Esophagus muscularis mucosa (tissue), 4 donors: Measurements from ENCODE around the gene TBATA.

ENCODE experiments used
- EP300 ChIP-seq: sonication (generic); formaldehyde crosslinking; IDR thresholded peaks from one replicate; pipeline ENCODE4 v1.6.1; 2017; ENCODE audit warnings: antibody characterized with exemption
- POLR2A ChIP-seq: fragments of 450-650 bp; IDR thresholded peaks from one replicate; pipeline ENCODE4 v1.6.1; 2017; ENCODE audit warnings: antibody characterized with exemption, moderate library complexity, mild to moderate bottlenecking, low read depth
- POLR2AphosphoS5 ChIP-seq, 2 donors: sonication (generic); formaldehyde crosslinking; IDR thresholded peaks; one replicate each; pipeline ENCODE4 v1.6.1; 2017; ENCODE audit warnings: antibody characterized with exemption in 2 of 2
- TF ChIP-seq, protein P1 (sequence below), 3 experiments: fragments of 200-600 bp in 2 of 3; fragments of 450-650 bp in 1 of 3; sonication (generic) in 2 of 3; IDR thresholded peaks; one replicate each; pipeline ENCODE4 v1.5.1; 2017 to 2019; ENCODE audit warnings: antibody characterized with exemption in 3 of 3, mild to moderate bottlenecking in 2 of 3, moderate library complexity in 1 of 3

DNA sequence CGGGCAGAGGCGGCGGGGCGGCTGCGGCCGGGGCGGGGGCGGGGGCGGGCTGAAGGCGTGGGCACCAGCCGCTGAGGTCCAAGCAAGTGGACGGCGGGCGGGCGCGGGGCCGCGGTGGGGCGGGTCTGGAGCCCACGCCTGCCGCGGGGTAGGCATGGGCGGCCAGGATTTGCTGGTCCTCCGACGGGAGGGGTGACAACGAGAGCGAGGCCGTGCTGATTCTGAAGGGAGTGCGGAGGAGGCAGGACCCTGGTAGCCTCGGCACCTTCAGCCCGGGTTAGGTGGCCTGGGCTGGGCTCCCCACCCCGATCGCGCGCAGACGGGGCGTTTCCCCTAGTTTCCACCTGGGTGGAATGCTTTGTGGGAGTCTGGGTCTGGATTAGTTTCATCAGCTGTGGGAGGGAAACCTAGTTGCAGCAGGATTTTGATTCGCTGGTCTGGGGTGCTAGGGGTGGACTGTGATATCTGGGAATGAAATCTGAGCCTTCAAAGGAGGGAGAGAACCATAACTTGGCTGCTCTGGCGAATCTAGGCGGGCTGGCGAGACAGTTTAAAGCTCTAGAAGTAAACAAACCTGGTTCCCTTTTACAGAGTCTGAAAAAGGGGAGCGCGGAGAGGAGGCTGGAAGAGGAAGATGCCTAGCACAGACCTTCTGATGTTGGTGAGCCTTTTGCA is 31.2 kb upstream of the TBATA start:
- no peak for TF ChIP-seq POLR2A
- TF ChIP-seq, protein P1, sequence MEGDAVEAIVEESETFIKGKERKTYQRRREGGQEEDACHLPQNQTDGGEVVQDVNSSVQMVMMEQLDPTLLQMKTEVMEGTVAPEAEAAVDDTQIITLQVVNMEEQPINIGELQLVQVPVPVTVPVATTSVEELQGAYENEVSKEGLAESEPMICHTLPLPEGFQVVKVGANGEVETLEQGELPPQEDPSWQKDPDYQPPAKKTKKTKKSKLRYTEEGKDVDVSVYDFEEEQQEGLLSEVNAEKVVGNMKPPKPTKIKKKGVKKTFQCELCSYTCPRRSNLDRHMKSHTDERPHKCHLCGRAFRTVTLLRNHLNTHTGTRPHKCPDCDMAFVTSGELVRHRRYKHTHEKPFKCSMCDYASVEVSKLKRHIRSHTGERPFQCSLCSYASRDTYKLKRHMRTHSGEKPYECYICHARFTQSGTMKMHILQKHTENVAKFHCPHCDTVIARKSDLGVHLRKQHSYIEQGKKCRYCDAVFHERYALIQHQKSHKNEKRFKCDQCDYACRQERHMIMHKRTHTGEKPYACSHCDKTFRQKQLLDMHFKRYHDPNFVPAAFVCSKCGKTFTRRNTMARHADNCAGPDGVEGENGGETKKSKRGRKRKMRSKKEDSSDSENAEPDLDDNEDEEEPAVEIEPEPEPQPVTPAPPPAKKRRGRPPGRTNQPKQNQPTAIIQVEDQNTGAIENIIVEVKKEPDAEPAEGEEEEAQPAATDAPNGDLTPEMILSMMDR (IDR thresholded peaks at IDR 0.05), result no peak
- no peak for TF ChIP-seq EP300
- TF ChIP-seq POLR2AphosphoS5 (IDR thresholded peaks at IDR 0.05), result peak; percentile 41 to 48
